ENCODE results near the gene GABRG3. TPM values are rescaled to one million over a fixed set of nuclear protein-coding genes. Genes with fewer than 3 reads are reported as not detected.

GABRG3 gene
- total RNA-seq, 1 experiment from 2014 or later: not detected

- no peak overlapping the region for H3K27ac ChIP-seq
- no peaks in the 10 kb centered on the region for H3K9me3 ChIP-seq (replicated peaks)
- H3K4me3 ChIP-seq: no peak overlapping the region
- H3K36me3 ChIP-seq: no peaks in the 10 kb centered on the region
- H3K4me1 ChIP-seq (replicated peaks): no peaks in the 10 kb centered on the region
- H3K27me3 ChIP-seq (replicated peaks): no peaks in the 10 kb centered on the region
- DNase-seq (ENCODE audit: low read depth in 1 of 2, low spot score in 2 of 2): no peak
These were observed 516.0 kb downstream of the GABRG3 start for GRCh38 chr15:27486683-27487647.

GRCh38 chr15:27487846-27488245 is 516.9 kb downstream of the GABRG3 start:
- Histone ChIP-seq H3K9me3 (replicated peaks) (no peaks in the 10 kb centered on the region), H3K27me3 (replicated peaks) (no peaks in the 10 kb centered on the region), H3K27ac (no peak overlapping the region), H3K36me3 (no peaks in the 10 kb centered on the region), H3K4me3 (no peak overlapping the region), H3K4me1 (replicated peaks) (no peaks in the 10 kb centered on the region)
- no peak for DNase-seq (ENCODE audit: low read depth in 1 of 2, low spot score in 2 of 2)

DNA sequence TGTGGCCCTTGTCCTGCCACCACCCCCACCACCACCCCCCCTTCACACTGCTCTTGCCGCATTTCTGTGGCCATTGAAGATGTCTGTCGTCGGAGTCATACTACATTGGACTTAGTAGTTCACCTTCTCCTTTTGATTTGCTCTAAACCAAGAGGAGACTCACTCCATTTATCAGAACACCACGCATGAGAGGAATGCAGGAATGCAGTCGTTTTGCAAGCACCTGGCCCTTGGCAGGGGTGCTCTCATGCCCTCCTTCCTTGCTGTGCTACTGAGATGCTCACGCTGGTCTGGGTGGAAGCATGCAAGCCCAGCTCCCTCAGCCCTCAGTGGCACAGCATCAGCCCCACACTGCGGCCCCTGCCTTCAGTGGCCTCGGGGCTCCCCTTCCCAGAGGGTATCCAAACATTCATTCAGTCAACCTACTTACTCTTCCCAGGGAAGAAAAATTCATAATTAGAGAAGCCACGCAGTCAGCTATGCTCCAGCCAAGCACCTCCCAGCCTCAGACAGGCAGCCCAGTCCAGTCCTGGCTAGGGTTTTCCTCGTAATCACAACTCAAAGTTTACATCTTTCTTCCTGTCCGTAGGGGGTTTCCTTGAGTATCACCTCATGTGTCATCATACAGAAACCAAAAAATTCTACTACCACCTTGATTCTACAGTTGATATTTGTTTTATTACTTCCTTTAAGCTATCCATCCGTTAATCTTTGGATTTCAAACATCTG is 520.0 kb downstream of the GABRG3 start:
- no peaks in the 10 kb centered on the region for H3K27me3 ChIP-seq (replicated peaks)
- H3K4me3 ChIP-seq: no peak overlapping the region
- H3K4me1 ChIP-seq (replicated peaks): no peaks in the 10 kb centered on the region
- H3K36me3 ChIP-seq: no peaks in the 10 kb centered on the region
- H3K27ac ChIP-seq: no peak overlapping the region
- H3K9me3 ChIP-seq (replicated peaks): no peaks in the 10 kb centered on the region
- no peak for DNase-seq (ENCODE audit: low read depth in 1 of 2, low spot score in 2 of 2)

- DNase-seq (ENCODE audit: low read depth in 1 of 2, low spot score in 2 of 2): no peak
- Histone ChIP-seq H3K36me3 (no peaks in the 10 kb centered on the region), H3K9me3 (replicated peaks) (no peaks in the 10 kb centered on the region), H3K4me3 (no peak overlapping the region), H3K27me3 (replicated peaks) (no peaks in the 10 kb centered on the region), H3K4me1 (replicated peaks) (no peaks in the 10 kb centered on the region), H3K27ac (no peak overlapping the region)
These were observed 521.0 kb downstream of the GABRG3 start for GRCh38 chr15:27491666-27492621.

GRCh38 chr15:27495963-27496459 is 525.0 kb downstream of the GABRG3 start:
- Histone ChIP-seq H3K36me3 (no peaks in the 10 kb centered on the region), H3K27ac (no peak overlapping the region), H3K27me3 (replicated peaks) (no peaks in the 10 kb centered on the region), H3K4me1 (replicated peaks) (no peaks in the 10 kb centered on the region), H3K4me3 (no peak overlapping the region), H3K9me3 (replicated peaks) (no peaks in the 10 kb centered on the region)
- no peak for DNase-seq (ENCODE audit: low read depth in 1 of 2, low spot score in 2 of 2)

- no peaks in the 10 kb centered on the region for H3K36me3 ChIP-seq
- no peak overlapping the region for H3K4me3 ChIP-seq
- no peaks in the 10 kb centered on the region for H3K9me3 ChIP-seq (replicated peaks)
- H3K27ac ChIP-seq: no peak overlapping the region
- no peaks in the 10 kb centered on the region for H3K27me3 ChIP-seq (replicated peaks)
- DNase-seq (ENCODE audit: low read depth in 1 of 2, low spot score in 2 of 2): no peak
- H3K4me1 ChIP-seq (replicated peaks): no peaks in the 10 kb centered on the region
These were observed 527.7 kb downstream of the GABRG3 start for GRCh38 chr15:27498700-27499099.

- Histone ChIP-seq H3K4me1 (replicated peaks) (no peaks in the 10 kb centered on the region), H3K4me3 (no peak overlapping the region), H3K36me3 (no peaks in the 10 kb centered on the region), H3K9me3 (replicated peaks) (no peaks in the 10 kb centered on the region), H3K27me3 (replicated peaks) (no peaks in the 10 kb centered on the region), H3K27ac (no peak overlapping the region)
- no peak for DNase-seq (ENCODE audit: low read depth in 1 of 2, low spot score in 2 of 2)
These were observed 528.2 kb downstream of the GABRG3 start for GRCh38 chr15:27499191-27499590.

- H3K4me1 ChIP-seq (replicated peaks): no peaks in the 10 kb centered on the region
- no peaks in the 10 kb centered on the region for H3K27me3 ChIP-seq (replicated peaks)
- H3K27ac ChIP-seq: no peak overlapping the region
- H3K4me3 ChIP-seq: no peak overlapping the region
- DNase-seq (ENCODE audit: low read depth in 1 of 2, low spot score in 2 of 2): no peak
- no peaks in the 10 kb centered on the region for H3K9me3 ChIP-seq (replicated peaks)
- no peaks in the 10 kb centered on the region for H3K36me3 ChIP-seq
These were observed 528.7 kb downstream of the GABRG3 start for GRCh38 chr15:27499719-27500118.

- no peak overlapping the region for H3K27ac ChIP-seq
- no peaks in the 10 kb centered on the region for H3K27me3 ChIP-seq (replicated peaks)
- H3K36me3 ChIP-seq: no peaks in the 10 kb centered on the region
- H3K4me1 ChIP-seq (replicated peaks): no peaks in the 10 kb centered on the region
- H3K9me3 ChIP-seq (replicated peaks): no peaks in the 10 kb centered on the region
- no peak for DNase-seq (ENCODE audit: low read depth in 1 of 2, low spot score in 2 of 2)
- no peak overlapping the region for H3K4me3 ChIP-seq
These were observed 529.2 kb downstream of the GABRG3 start for GRCh38 chr15:27500206-27500605.

- DNase-seq (ENCODE audit: low read depth in 1 of 2, low spot score in 2 of 2): no peak
- H3K36me3 ChIP-seq: no peaks in the 10 kb centered on the region
- H3K4me3 ChIP-seq: no peak overlapping the region
- H3K27me3 ChIP-seq (replicated peaks): no peaks in the 10 kb centered on the region
- no peaks in the 10 kb centered on the region for H3K4me1 ChIP-seq (replicated peaks)
- H3K9me3 ChIP-seq (replicated peaks): no peaks in the 10 kb centered on the region
- no peak overlapping the region for H3K27ac ChIP-seq
These were observed 535.8 kb downstream of the GABRG3 start for GRCh38 chr15:27506752-27507151.

GRCh38 chr15:27509014-27509413 is 538.0 kb downstream of the GABRG3 start:
- Histone ChIP-seq H3K4me1 (replicated peaks) (no peaks in the 10 kb centered on the region), H3K9me3 (replicated peaks) (no peaks in the 10 kb centered on the region), H3K27me3 (replicated peaks) (no peaks in the 10 kb centered on the region), H3K27ac (no peak overlapping the region), H3K4me3 (no peak overlapping the region), H3K36me3 (no peaks in the 10 kb centered on the region)
- DNase-seq (ENCODE audit: low read depth in 1 of 2, low spot score in 2 of 2): no peak

- H3K9me3 ChIP-seq (replicated peaks): no peaks in the 10 kb centered on the region
- DNase-seq (ENCODE audit: low read depth in 1 of 2, low spot score in 2 of 2): no peak
These were observed 541.5 kb downstream of the GABRG3 start for GRCh38 chr15:27512281-27513001.

GRCh38 chr15:27514526-27514925 is 543.5 kb downstream of the GABRG3 start:
- H3K4me1 ChIP-seq (replicated peaks): no peaks in the 10 kb centered on the region
- H3K27me3 ChIP-seq (replicated peaks): no peaks in the 10 kb centered on the region
- no peaks in the 10 kb centered on the region for H3K36me3 ChIP-seq
- DNase-seq (ENCODE audit: low read depth in 1 of 2, low spot score in 2 of 2): no peak
- no peaks in the 10 kb centered on the region for H3K9me3 ChIP-seq (replicated peaks)
- no peak overlapping the region for H3K27ac ChIP-seq
- H3K4me3 ChIP-seq: no peak overlapping the region

More at GRCh38 chr15:27512281-27513001, 541.5 kb downstream of the GABRG3 start:
- H3K4me3 ChIP-seq: no peak overlapping the region
- H3K4me1 ChIP-seq (replicated peaks): no peaks in the 10 kb centered on the region
- H3K27me3 ChIP-seq (replicated peaks): no peaks in the 10 kb centered on the region
- H3K27ac ChIP-seq: no peak overlapping the region
- no peaks in the 10 kb centered on the region for H3K36me3 ChIP-seq

Data from SJSA1 (cell line).